K562 (cell line): Measurements from ENCODE around the gene XCL1. TPM values are rescaled to one million over a fixed set of nuclear protein-coding genes. Genes with fewer than 3 reads are reported as not detected.
A peak's percentile ranks its signal among the peaks of the same experiment; 100 is the strongest.
"Not testable (repeated sequence)": the region's sequence is repeated elsewhere in the genome, so short reads cannot be mapped to it uniquely, and the experiment has no call there.

ENCODE experiments used
- ATAC-seq: fragments of 200-7000 bp; cut with Tn5 transposase; 3 replicates; pipeline ENCODE4 v1.9.1; 2020; ENCODE audit warnings: moderate library complexity
- BruUV-seq: library from RNA; stranded (reverse); fragments of 400-500 nt; replicated peaks from 2 replicates; lab custom pipeline; 2021; lab: Mats Ljungman, UMichigan
- CTCF ChIA-PET: fragments of 300-600 bp; formaldehyde crosslinking; extraction: SDS; loops from one replicate; lab custom pipeline; 2021; ENCODE audit warnings: low intra/inter-chr PET ratio; lab: Yijun Ruan, JAX
- POLR2A ChIA-PET: fragments of 300-600, 350-650 bp; sonication (Branson Sonifier 250); formaldehyde crosslinking; extraction: SDS; loops from one replicate; lab custom pipeline; 2021; ENCODE audit warnings: antibody characterized with exemption, inconsistent platforms; lab: Yijun Ruan, JAX
- DNase-seq, 4 experiments: peaks; one replicate each; pipeline versions ENCODE4 v3.0.0 to v3.0.0-alpha.2; 2011 to 2018; ENCODE audit warnings: low spot score in 3 of 4, mixed read lengths in 3 of 4; ENCODE audit errors: extremely low read depth in 1 of 4
- FAIRE-seq: peaks from 2 replicates; lab custom pipeline; 2011; peaks lifted over from hg19 to GRCh38; lab: Jason Lieb, UNC
- H2AFZ ChIP-seq: 2 replicates; pipeline ENCODE4 v1.6.0; 2011; ENCODE audit warnings: low read depth, low read length, control low read depth, inconsistent platforms
- H3K27ac ChIP-seq: fragments of 200-600 bp; 3 replicates; pipeline ENCODE4 v1.8.0; 2011; ENCODE audit warnings: low read depth, mild to moderate bottlenecking, control low read depth, inconsistent platforms, low read length, moderate library complexity, mixed read lengths; ENCODE audit errors: extremely low read depth
- H3K27me3 ChIP-seq, 2 experiments: fragments of 300-600 bp in 1 of 2; 2 replicates in 1 of 2; 3 replicates in 1 of 2; pipeline versions ENCODE4 v1.6.0 to v1.8.0; 2011; ENCODE audit warnings: inconsistent platforms in 2 of 2, low read length in 2 of 2, mild to moderate bottlenecking in 1 of 2, mixed read lengths in 1 of 2, moderate library complexity in 1 of 2; ENCODE audit not compliant: control insufficient read depth in 2 of 2, insufficient read depth in 2 of 2
- H3K36me3 ChIP-seq: fragments of 300-600 bp; 3 replicates; pipeline ENCODE4 v1.8.0; 2011; ENCODE audit warnings: mild to moderate bottlenecking, low read length, inconsistent platforms; ENCODE audit not compliant: control insufficient read depth, insufficient read depth
- H3K4me1 ChIP-seq, 2 experiments: fragments of 200-600 bp in 1 of 2; replicated peaks in 1 of 2; 2 replicates in 1 of 2; 3 replicates in 1 of 2; pipeline versions ENCODE4 v1.5.1 to v1.8.0; 2011; ENCODE audit warnings: inconsistent platforms in 2 of 2, low read length in 2 of 2, mild to moderate bottlenecking in 1 of 2, mixed read lengths in 1 of 2, moderate library complexity in 1 of 2; ENCODE audit not compliant: control insufficient read depth in 2 of 2, insufficient read depth in 2 of 2
- H3K4me2 ChIP-seq: 2 replicates; pipeline ENCODE4 v1.6.1; 2011; ENCODE audit warnings: low read length, control low read depth, inconsistent platforms, mixed read lengths; ENCODE audit not compliant: insufficient read depth
- H3K4me3 ChIP-seq: fragments of 200-600 bp; sonication (generic), shearing (Covaris generic); 2 replicates; pipeline ENCODE4 v1.5.1; 2016; ENCODE audit warnings: control low read depth, inconsistent platforms
- H3K79me2 ChIP-seq: fragments of 200-600 bp; 3 replicates; pipeline ENCODE4 v1.8.0; 2011; ENCODE audit warnings: low read length, inconsistent platforms; ENCODE audit not compliant: control insufficient read depth, insufficient read depth
- H3K9ac ChIP-seq, 2 experiments: 2 replicates each; pipeline versions ENCODE4 v1.6.0 to v1.6.1; 2011; ENCODE audit warnings: low read depth in 2 of 2, low read length in 2 of 2, control low read depth in 1 of 2, inconsistent platforms in 1 of 2, mild to moderate bottlenecking in 1 of 2, mixed read lengths in 1 of 2; ENCODE audit not compliant: insufficient read depth in 1 of 2
- H3K9me1 ChIP-seq: one replicate; pipeline ENCODE4 v1.6.0; 2011; ENCODE audit warnings: inconsistent platforms, mild to moderate bottlenecking, low read length, moderate library complexity; ENCODE audit not compliant: control insufficient read depth, insufficient read depth
- H3K9me3 ChIP-seq: replicated peaks from 2 replicates; pipeline ENCODE4 v1.5.1; 2011; ENCODE audit warnings: low read depth, low read length, inconsistent platforms; ENCODE audit not compliant: control insufficient read depth, insufficient read depth
- H4K20me1 ChIP-seq: replicated peaks from 2 replicates; pipeline ENCODE4 v1.6.1; 2011; ENCODE audit warnings: low read length, inconsistent platforms, mixed read lengths; ENCODE audit not compliant: control insufficient read depth, insufficient read depth
- CTCFL ChIP-seq: IDR thresholded peaks from 2 replicates; pipeline ENCODE4 v1.6.1; 2011; ENCODE audit warnings: borderline replicate concordance, low read depth, mild to moderate bottlenecking, moderate library complexity, low read length; ENCODE audit not compliant: insufficient read depth, poor library complexity, severe bottlenecking
- ZNF507 ChIP-seq: conservative IDR thresholded peaks from 2 replicates; pipeline ENCODE4 v1.6.1; 2017; ENCODE audit warnings: missing genetic modification characterization, missing compliant biosample characterization
- WGBS: fragments of 100-300 bp; shearing (Covaris generic); methylation state at CpG from one replicate; pipeline ENCODE4 v1.1.6; 2016; ENCODE audit warnings: low coverage, mixed read lengths; ENCODE audit not compliant: insufficient coverage; ENCODE audit errors: missing lambda C conversion rate; 5-methylcytosine and 5-hydroxymethylcytosine counted together
- in situ Hi-C: fragments of 300-500 bp; cut with MboI; formaldehyde crosslinking; loops from 4 replicates; pipeline ENCODE4 v1.15.0; 2018; ENCODE audit warnings: inconsistent platforms, mixed read lengths
- intact Hi-C: fragments of 100-400 bp; cut with micrococcal nuclease; formaldehyde crosslinking; loops from 2 replicates; pipeline ENCODE4 v1.14.2; 2022
- polyA plus RNA-seq, 8 experiments: library from polyadenylated mRNA; depleted of rRNA in 4 of 8; stranded (reverse) in 5 of 8; unstranded in 3 of 8; fragments of >200 nt; fragmentation: Nextera tagmentation in 2 of 8; fragmentation: Illumina TruSeq in 1 of 8; extraction: Ambion mirVana in 2 of 8; extraction: Trizol in 1 of 8; gene quantifications; 2 replicates each; pipeline versions ENCODE4 v1.2.1 to v1.2.3, GENCODE V29; 2011 to 2014; ENCODE audit warnings: inconsistent platforms in 1 of 8, missing spikeins in 1 of 8
- total RNA-seq, 7 experiments: library from RNA; depleted of rRNA in 6 of 7; stranded (reverse); fragments of >200 nt in 6 of 7; fragmentation: Illumina TruSeq in 2 of 7; extraction: Trizol in 2 of 7; gene quantifications; 2 replicates each; pipeline versions ENCODE4 v1.2.1 to v1.2.3, GENCODE V29; 2011 to 2021; ENCODE audit warnings: low replicate concordance in 1 of 7
- TF ChIP-seq, protein P1 (sequence below), 3 experiments: IDR thresholded peaks in 2 of 3; conservative IDR thresholded peaks in 1 of 3; 2 replicates each; pipeline ENCODE4 v1.5.1; 2011 to 2012; ENCODE audit warnings: low read length in 3 of 3, mild to moderate bottlenecking in 3 of 3, control low read depth in 2 of 3, improper control_type of control experiment in 1 of 3, inconsistent platforms in 1 of 3, low read depth in 1 of 3, mixed read lengths in 1 of 3, moderate library complexity in 1 of 3; ENCODE audit not compliant: insufficient read depth in 2 of 3
- TF ChIP-seq, protein P2 (sequence below): IDR thresholded peaks from 2 replicates; pipeline ENCODE4 v1.6.1; 2016; ENCODE audit warnings: missing genetic modification characterization, missing compliant biosample characterization

Gene XCL1
- total and polyA plus RNA-seq, 9 of the 15 experiments (the other 6 are each of a cell fraction or from before 2014, with no cell fraction given) = 0.06 to 0.09 (median 0.06) TPM; not detected in 6

GRCh38 chr1:168545678-168546552 lies 30.5 kb upstream of the XCL1 start (continued):
- peak; percentile 36 for TF ChIP-seq CTCFL
- TF ChIP-seq, protein P1, sequence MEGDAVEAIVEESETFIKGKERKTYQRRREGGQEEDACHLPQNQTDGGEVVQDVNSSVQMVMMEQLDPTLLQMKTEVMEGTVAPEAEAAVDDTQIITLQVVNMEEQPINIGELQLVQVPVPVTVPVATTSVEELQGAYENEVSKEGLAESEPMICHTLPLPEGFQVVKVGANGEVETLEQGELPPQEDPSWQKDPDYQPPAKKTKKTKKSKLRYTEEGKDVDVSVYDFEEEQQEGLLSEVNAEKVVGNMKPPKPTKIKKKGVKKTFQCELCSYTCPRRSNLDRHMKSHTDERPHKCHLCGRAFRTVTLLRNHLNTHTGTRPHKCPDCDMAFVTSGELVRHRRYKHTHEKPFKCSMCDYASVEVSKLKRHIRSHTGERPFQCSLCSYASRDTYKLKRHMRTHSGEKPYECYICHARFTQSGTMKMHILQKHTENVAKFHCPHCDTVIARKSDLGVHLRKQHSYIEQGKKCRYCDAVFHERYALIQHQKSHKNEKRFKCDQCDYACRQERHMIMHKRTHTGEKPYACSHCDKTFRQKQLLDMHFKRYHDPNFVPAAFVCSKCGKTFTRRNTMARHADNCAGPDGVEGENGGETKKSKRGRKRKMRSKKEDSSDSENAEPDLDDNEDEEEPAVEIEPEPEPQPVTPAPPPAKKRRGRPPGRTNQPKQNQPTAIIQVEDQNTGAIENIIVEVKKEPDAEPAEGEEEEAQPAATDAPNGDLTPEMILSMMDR (IDR thresholded peaks at IDR 0.05 in 2 of 3, conservative IDR thresholded peaks at IDR 0.05 in 1 of 3; ENCODE audit: insufficient read depth in 2 of 3, low read depth in 1 of 3, low read length in 3 of 3) = peak; percentile 30 to 48 (median 40); a peak in 4 of 6 replicates

- H4K20me1 ChIP-seq, H3K79me2 ChIP-seq, POLR2A ChIA-PET, H3K27me3 ChIP-seq, H3K9me1 ChIP-seq, H2AFZ ChIP-seq, H3K4me1 ChIP-seq, in situ Hi-C loops, H3K27ac ChIP-seq, CTCF ChIA-PET, FAIRE-seq, BruUV-seq, H3K4me3 ChIP-seq, H3K36me3 ChIP-seq, DNase-seq, H3K4me2 ChIP-seq, H3K9me3 ChIP-seq, ATAC-seq, H3K9ac ChIP-seq, intact Hi-C loops: not testable (repeated sequence)
- 2% methylated on average over 3 of the region's 3 CpGs for WGBS
- TF ChIP-seq ZNF507 (tag) = peak; percentile 92
- TF ChIP-seq, protein P2, sequence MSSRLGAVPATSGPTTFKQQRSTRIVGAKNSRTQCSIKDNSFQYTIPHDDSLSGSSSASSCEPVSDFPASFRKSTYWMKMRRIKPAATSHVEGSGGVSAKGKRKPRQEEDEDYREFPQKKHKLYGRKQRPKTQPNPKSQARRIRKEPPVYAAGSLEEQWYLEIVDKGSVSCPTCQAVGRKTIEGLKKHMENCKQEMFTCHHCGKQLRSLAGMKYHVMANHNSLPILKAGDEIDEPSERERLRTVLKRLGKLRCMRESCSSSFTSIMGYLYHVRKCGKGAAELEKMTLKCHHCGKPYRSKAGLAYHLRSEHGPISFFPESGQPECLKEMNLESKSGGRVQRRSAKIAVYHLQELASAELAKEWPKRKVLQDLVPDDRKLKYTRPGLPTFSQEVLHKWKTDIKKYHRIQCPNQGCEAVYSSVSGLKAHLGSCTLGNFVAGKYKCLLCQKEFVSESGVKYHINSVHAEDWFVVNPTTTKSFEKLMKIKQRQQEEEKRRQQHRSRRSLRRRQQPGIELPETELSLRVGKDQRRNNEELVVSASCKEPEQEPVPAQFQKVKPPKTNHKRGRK (tag) = 0 out of 2 replicates have a peak, but pooled peaks have one; percentile 64
Measured at GRCh38 chr1:168546553-168546895, 29.9 kb upstream of the XCL1 start.
